GM12878 (cell line): ENCODE data around the gene PRKAG3. TPM values are rescaled to one million over a fixed set of nuclear protein-coding genes. Genes with fewer than 3 reads are reported as not detected.

Experiments used
- ATAC-seq: fragments of 200-7000 bp; cut with Tn5 transposase; 3 replicates; pipeline ENCODE4 v1.9.1; 2020; ENCODE audit warnings: mild to moderate bottlenecking, moderate library complexity
- BruUV-seq: library from RNA; stranded (reverse); fragments of 400-500 nt; replicated peaks from 2 replicates; lab custom pipeline; 2021; lab: Mats Ljungman, UMichigan
- CTCF ChIA-PET: fragments of 300-600 bp; sonication (Branson Sonifier 250); formaldehyde crosslinking; extraction: SDS; loops from one replicate; lab custom pipeline; 2021; ENCODE audit warnings: inconsistent platforms; lab: Yijun Ruan, JAX
- POLR2A ChIA-PET: fragments of 350-600 bp; formaldehyde crosslinking; extraction: SDS; loops from one replicate; lab custom pipeline; 2021; ENCODE audit warnings: inconsistent platforms; lab: Charles Lee
- RAD21 ChIA-PET: fragments of 300-600 bp; sonication (Branson Sonifier 250); formaldehyde crosslinking; loops from one replicate; lab custom pipeline; 2023; ENCODE audit warnings: antibody characterized with exemption; ENCODE audit not compliant: unreplicated experiment; lab: Charles Lee
- SMC1A ChIA-PET: fragments of 300-600 bp; sonication (Branson Sonifier 250); formaldehyde crosslinking; loops from one replicate; lab custom pipeline; 2023; ENCODE audit not compliant: unreplicated experiment, uncharacterized antibody; lab: Charles Lee
- DNase-seq: peaks from one replicate; pipeline ENCODE4 v3.0.0-alpha.2; 2011; ENCODE audit warnings: low read depth, low spot score
- FAIRE-seq: peaks from 3 replicates; lab custom pipeline; 2011; peaks lifted over from hg19 to GRCh38; lab: Jason Lieb, UNC
- H2AFZ ChIP-seq: 2 replicates; pipeline ENCODE4 v1.6.0; 2011; ENCODE audit warnings: low read depth, low read length, control low read depth; ENCODE audit not compliant: control insufficient read depth
- H3K27ac ChIP-seq: 2 replicates; pipeline ENCODE4 v1.5.1; 2011; ENCODE audit warnings: control low read depth; ENCODE audit not compliant: control insufficient read depth, insufficient read depth
- H3K27me3 ChIP-seq, 2 experiments: replicated peaks in 1 of 2; 2 replicates each; pipeline versions ENCODE4 v1.6.0 to v1.6.1; 2011; ENCODE audit warnings: low read length in 1 of 2; ENCODE audit not compliant: control insufficient read depth in 2 of 2, insufficient read depth in 2 of 2
- H3K36me3 ChIP-seq, 2 experiments: 2 replicates each; pipeline ENCODE4 v1.5.1; 2011; ENCODE audit warnings: low read length in 1 of 2; ENCODE audit not compliant: control insufficient read depth in 2 of 2, insufficient read depth in 2 of 2
- H3K4me1 ChIP-seq: 2 replicates; pipeline ENCODE4 v1.6.1; 2011; ENCODE audit warnings: mild to moderate bottlenecking, low read length, moderate library complexity, mixed read lengths; ENCODE audit not compliant: control insufficient read depth, insufficient read depth
- H3K4me2 ChIP-seq: 2 replicates; pipeline ENCODE4 v1.6.0; 2011; ENCODE audit warnings: control low read depth; ENCODE audit not compliant: control insufficient read depth, insufficient read depth
- H3K4me3 ChIP-seq: fragments of 200-600 bp; sonication (generic); 2 replicates; pipeline ENCODE4 v1.5.1; 2016
- H3K79me2 ChIP-seq: 2 replicates; pipeline ENCODE4 v1.6.0; 2011; ENCODE audit warnings: low read length; ENCODE audit not compliant: control insufficient read depth, insufficient read depth
- H3K9ac ChIP-seq: 2 replicates; pipeline ENCODE4 v1.8.0; 2011; ENCODE audit warnings: low read length, control low read depth, mixed read lengths; ENCODE audit not compliant: control insufficient read depth, insufficient read depth
- H3K9me3 ChIP-seq: replicated peaks from 3 replicates; pipeline ENCODE4 v1.5.1; 2011; ENCODE audit warnings: mild to moderate bottlenecking, low read length; ENCODE audit not compliant: control insufficient read depth, insufficient read depth
- H4K20me1 ChIP-seq: 2 replicates; pipeline ENCODE4 v1.6.0; 2011; ENCODE audit not compliant: control insufficient read depth, insufficient read depth
- BHLHE40 ChIP-seq, 2 experiments: fragments of 450-650 bp in 1 of 2; IDR thresholded peaks; 2 replicates each; pipeline ENCODE4 v1.6.1; 2011 to 2017; ENCODE audit warnings: low read depth in 2 of 2, borderline replicate concordance in 1 of 2, improper control_type of control experiment in 1 of 2, low read length in 1 of 2, mild to moderate bottlenecking in 1 of 2
- MEF2B ChIP-seq: fragments of 450-650 bp; IDR thresholded peaks from 2 replicates; pipeline ENCODE4 v1.6.1; 2018; ENCODE audit warnings: mild to moderate bottlenecking, moderate library complexity; ENCODE audit not compliant: partially characterized antibody, poor library complexity, severe bottlenecking
- SP1 ChIP-seq: IDR thresholded peaks from one replicate; pipeline ENCODE4 v1.6.1; 2011; ENCODE audit warnings: low read depth, low read length
- ZNF274 ChIP-seq: IDR thresholded peaks from one replicate; pipeline ENCODE4 v1.8.0; 2011; ENCODE audit not compliant: insufficient read length, insufficient read depth
- WGBS: methylation state at CpG from one replicate; pipeline ENCODE4 v1.1.6; 2016; ENCODE audit warnings: low lambda C conversion rate; ENCODE audit not compliant: insufficient replicate concordance, insufficient coverage; ENCODE audit errors: missing lambda C conversion rate; 5-methylcytosine and 5-hydroxymethylcytosine counted together
- in situ Hi-C: fragments of 300-500 bp; cut with MboI; formaldehyde crosslinking; loops from 9 replicates; pipeline ENCODE4 v1.14.3; 2018; ENCODE audit warnings: mixed read lengths
- intact Hi-C: fragments of 100-400 bp; cut with micrococcal nuclease; formaldehyde crosslinking; loops from one replicate; pipeline ENCODE4 v1.14.2; 2022; ENCODE audit not compliant: unreplicated experiment
- polyA plus RNA-seq, 11 experiments: library from polyadenylated mRNA; depleted of rRNA in 4 of 11; unstranded in 6 of 11; stranded (reverse) in 5 of 11; fragments of >200 nt; fragmentation: Nextera tagmentation in 4 of 11; fragmentation: Illumina TruSeq in 1 of 11; extraction: Ambion mirVana in 4 of 11; extraction: Trizol in 1 of 11; gene quantifications; 1 replicate in 1 of 11; 2 replicates in 10 of 11; pipeline versions ENCODE4 v1.2.1 to v1.2.3, GENCODE V29; 2011 to 2016; ENCODE audit warnings: inconsistent platforms in 2 of 11, missing spikeins in 2 of 11, low read depth in 1 of 11
- total RNA-seq, 4 experiments: library from RNA; depleted of rRNA in 3 of 4; stranded (reverse); fragments of >200 nt in 3 of 4; fragmentation: Illumina TruSeq in 1 of 4; extraction: Trizol in 1 of 4; gene quantifications; 2 replicates each; pipeline versions ENCODE4 v1.2.1 to v1.2.3, GENCODE V29; 2013 to 2021

PRKAG3 gene
- total and polyA plus RNA-seq, 10 of the 15 experiments (the other 5 are each of a cell fraction or from before 2014, with no cell fraction given): 0.04 to 0.12 (median 0.06) TPM; not detected in 7

GRCh38 chr2:218872645-218873358 is 41.2 kb upstream of the PRKAG3 start:
- Histone ChIP-seq H3K9ac (no peak overlapping the region), H2AFZ (no peak overlapping the region), H3K4me3 (no peak overlapping the region), H3K79me2 (no peaks in the 10 kb centered on the region), H3K27ac (no peak overlapping the region)
- in situ Hi-C loops: no loop called here
- SMC1A ChIA-PET: interaction anchor here (1.4 kb wide), 1 partner anchor 26 kb away, joined by 5 read pairs; no protein-coding TSS in a partner anchor
- TF ChIP-seq MEF2B (no peak), SP1 (no peak), ZNF274 (no peak), BHLHE40 (IDR thresholded peaks at IDR 0.05; ENCODE audit: borderline replicate concordance in 1 of 2, low read depth in 2 of 2, low read length in 1 of 2) (no peak)
- TF ChIP-seq, all 136 proteins: peak for 0
- Histone ChIP-seq H3K4me2 (no peak overlapping the region), H3K9me3 (no peaks in the 10 kb centered on the region), H3K36me3 (no peaks in the 10 kb centered on the region), H3K27me3 (peaks cover 13 to 30% of the 10 kb centered on the region in 2 experiments), H3K4me1 (peaks cover 30% of the 10 kb centered on the region), H4K20me1 (no peaks in the 10 kb centered on the region)
- CTCF ChIA-PET: interaction anchor here (21.9 kb wide), 1 partner anchor 28 kb away, joined by 1364 read pairs; no protein-coding TSS in a partner anchor
- POLR2A ChIA-PET: interaction anchor here (0.6 to 10.6 kb wide), 2 partner anchors 22 to 388 kb away, joined by 3 to 360 read pairs; no protein-coding TSS in a partner anchor
- FAIRE-seq (no peak), ATAC-seq (no peak), DNase-seq (no peak)
- RAD21 ChIA-PET: interaction anchor here (2.1 to 16.0 kb wide), 2 partner anchors 23 to 25 kb away, joined by 11 to 871 read pairs; no protein-coding TSS in a partner anchor
- no TSS peak for BruUV-seq
- WGBS: 29% methylated on average over 21 of the region's 22 CpGs
- intact Hi-C loops: no loop called here
